ENCODE data around the gene INSC.

DNA sequence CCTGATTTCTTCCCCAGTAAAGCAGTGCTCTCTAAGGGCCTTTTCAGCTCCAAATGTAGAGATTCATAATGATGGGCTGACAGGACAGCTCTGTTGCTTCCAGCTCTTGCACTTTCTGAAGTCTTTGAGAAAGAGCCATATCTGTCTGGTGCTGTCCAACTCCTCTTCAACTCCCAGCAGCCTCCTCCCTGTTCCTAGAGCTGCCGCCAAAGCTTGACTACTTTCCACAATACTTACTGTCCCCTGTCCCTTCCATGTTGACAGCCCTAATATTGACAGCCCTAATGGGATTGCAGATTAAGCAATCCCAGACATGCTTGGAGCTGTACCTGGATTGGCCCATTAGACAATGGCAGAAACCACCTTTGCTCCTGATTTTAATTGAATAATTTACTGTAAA, 29.6 kb downstream of the INSC start:
- TF ChIP-seq, protein P1, sequence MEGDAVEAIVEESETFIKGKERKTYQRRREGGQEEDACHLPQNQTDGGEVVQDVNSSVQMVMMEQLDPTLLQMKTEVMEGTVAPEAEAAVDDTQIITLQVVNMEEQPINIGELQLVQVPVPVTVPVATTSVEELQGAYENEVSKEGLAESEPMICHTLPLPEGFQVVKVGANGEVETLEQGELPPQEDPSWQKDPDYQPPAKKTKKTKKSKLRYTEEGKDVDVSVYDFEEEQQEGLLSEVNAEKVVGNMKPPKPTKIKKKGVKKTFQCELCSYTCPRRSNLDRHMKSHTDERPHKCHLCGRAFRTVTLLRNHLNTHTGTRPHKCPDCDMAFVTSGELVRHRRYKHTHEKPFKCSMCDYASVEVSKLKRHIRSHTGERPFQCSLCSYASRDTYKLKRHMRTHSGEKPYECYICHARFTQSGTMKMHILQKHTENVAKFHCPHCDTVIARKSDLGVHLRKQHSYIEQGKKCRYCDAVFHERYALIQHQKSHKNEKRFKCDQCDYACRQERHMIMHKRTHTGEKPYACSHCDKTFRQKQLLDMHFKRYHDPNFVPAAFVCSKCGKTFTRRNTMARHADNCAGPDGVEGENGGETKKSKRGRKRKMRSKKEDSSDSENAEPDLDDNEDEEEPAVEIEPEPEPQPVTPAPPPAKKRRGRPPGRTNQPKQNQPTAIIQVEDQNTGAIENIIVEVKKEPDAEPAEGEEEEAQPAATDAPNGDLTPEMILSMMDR (conservative IDR thresholded peaks at IDR 0.05; ENCODE audit: low read depth in 2 of 2), result no peak
- TF ChIP-seq, protein P2, sequence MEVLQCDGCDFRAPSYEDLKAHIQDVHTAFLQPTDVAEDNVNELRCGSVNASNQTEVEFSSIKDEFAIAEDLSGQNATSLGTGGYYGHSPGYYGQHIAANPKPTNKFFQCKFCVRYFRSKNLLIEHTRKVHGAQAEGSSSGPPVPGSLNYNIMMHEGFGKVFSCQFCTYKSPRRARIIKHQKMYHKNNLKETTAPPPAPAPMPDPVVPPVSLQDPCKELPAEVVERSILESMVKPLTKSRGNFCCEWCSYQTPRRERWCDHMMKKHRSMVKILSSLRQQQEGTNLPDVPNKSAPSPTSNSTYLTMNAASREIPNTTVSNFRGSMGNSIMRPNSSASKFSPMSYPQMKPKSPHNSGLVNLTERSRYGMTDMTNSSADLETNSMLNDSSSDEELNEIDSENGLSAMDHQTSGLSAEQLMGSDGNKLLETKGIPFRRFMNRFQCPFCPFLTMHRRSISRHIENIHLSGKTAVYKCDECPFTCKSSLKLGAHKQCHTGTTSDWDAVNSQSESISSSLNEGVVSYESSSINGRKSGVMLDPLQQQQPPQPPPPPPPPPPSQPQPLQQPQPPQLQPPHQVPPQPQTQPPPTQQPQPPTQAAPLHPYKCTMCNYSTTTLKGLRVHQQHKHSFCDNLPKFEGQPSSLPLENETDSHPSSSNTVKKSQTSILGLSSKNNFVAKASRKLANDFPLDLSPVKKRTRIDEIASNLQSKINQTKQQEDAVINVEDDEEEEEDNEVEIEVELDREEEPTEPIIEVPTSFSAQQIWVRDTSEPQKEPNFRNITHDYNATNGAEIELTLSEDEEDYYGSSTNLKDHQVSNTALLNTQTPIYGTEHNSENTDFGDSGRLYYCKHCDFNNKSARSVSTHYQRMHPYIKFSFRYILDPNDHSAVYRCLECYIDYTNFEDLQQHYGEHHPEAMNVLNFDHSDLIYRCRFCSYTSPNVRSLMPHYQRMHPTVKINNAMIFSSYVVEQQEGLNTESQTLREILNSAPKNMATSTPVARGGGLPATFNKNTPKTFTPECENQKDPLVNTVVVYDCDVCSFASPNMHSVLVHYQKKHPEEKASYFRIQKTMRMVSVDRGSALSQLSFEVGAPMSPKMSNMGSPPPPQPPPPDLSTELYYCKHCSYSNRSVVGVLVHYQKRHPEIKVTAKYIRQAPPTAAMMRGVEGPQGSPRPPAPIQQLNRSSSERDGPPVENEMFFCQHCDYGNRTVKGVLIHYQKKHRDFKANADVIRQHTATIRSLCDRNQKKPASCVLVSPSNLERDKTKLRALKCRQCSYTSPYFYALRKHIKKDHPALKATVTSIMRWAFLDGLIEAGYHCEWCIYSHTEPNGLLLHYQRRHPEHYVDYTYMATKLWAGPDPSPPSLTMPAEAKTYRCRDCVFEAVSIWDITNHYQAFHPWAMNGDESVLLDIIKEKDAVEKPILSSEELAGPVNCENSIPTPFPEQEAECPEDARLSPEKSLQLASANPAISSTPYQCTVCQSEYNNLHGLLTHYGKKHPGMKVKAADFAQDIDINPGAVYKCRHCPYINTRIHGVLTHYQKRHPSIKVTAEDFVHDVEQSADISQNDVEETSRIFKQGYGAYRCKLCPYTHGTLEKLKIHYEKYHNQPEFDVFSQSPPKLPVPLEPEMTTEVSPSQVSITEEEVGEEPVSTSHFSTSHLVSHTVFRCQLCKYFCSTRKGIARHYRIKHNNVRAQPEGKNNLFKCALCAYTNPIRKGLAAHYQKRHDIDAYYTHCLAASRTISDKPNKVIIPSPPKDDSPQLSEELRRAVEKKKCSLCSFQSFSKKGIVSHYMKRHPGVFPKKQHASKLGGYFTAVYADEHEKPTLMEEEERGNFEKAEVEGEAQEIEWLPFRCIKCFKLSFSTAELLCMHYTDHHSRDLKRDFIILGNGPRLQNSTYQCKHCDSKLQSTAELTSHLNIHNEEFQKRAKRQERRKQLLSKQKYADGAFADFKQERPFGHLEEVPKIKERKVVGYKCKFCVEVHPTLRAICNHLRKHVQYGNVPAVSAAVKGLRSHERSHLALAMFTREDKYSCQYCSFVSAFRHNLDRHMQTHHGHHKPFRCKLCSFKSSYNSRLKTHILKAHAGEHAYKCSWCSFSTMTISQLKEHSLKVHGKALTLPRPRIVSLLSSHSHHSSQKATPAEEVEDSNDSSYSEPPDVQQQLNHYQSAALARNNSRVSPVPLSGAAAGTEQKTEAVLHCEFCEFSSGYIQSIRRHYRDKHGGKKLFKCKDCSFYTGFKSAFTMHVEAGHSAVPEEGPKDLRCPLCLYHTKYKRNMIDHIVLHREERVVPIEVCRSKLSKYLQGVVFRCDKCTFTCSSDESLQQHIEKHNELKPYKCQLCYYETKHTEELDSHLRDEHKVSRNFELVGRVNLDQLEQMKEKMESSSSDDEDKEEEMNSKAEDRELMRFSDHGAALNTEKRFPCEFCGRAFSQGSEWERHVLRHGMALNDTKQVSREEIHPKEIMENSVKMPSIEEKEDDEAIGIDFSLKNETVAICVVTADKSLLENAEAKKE (CRISPR knock-in tag; IDR thresholded peaks at IDR 0.05), result no peak
- TF ChIP-seq EZH2 (IDR thresholded peaks at IDR 0.05; ENCODE audit: low read depth, unreplicated experiment), result no peak
- TF ChIP-seq, protein P3, sequence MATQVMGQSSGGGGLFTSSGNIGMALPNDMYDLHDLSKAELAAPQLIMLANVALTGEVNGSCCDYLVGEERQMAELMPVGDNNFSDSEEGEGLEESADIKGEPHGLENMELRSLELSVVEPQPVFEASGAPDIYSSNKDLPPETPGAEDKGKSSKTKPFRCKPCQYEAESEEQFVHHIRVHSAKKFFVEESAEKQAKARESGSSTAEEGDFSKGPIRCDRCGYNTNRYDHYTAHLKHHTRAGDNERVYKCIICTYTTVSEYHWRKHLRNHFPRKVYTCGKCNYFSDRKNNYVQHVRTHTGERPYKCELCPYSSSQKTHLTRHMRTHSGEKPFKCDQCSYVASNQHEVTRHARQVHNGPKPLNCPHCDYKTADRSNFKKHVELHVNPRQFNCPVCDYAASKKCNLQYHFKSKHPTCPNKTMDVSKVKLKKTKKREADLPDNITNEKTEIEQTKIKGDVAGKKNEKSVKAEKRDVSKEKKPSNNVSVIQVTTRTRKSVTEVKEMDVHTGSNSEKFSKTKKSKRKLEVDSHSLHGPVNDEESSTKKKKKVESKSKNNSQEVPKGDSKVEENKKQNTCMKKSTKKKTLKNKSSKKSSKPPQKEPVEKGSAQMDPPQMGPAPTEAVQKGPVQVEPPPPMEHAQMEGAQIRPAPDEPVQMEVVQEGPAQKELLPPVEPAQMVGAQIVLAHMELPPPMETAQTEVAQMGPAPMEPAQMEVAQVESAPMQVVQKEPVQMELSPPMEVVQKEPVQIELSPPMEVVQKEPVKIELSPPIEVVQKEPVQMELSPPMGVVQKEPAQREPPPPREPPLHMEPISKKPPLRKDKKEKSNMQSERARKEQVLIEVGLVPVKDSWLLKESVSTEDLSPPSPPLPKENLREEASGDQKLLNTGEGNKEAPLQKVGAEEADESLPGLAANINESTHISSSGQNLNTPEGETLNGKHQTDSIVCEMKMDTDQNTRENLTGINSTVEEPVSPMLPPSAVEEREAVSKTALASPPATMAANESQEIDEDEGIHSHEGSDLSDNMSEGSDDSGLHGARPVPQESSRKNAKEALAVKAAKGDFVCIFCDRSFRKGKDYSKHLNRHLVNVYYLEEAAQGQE (IDR thresholded peaks at IDR 0.05; ENCODE audit: unreplicated experiment), result no peak

Data from GM23338 (cell line).